Prostate gland (tissue), 2 donors: ENCODE results near the gene MICAL1. TPM values are rescaled to one million over a fixed set of nuclear protein-coding genes. Genes with fewer than 3 reads are reported as not detected.

Experiments used
- DNase-seq: peaks from one replicate; pipeline ENCODE4 v3.0.0-alpha.2; 2019; ENCODE audit warnings: low spot score
- H3K27ac ChIP-seq, 2 donors: fragments of 200-600 bp; sonication (generic); 2 replicates each; pipeline ENCODE4 v1.5.1; 2017 to 2019
- H3K27me3 ChIP-seq: fragments of 200-600 bp; sonication (generic); replicated peaks from 2 replicates; pipeline ENCODE4 v1.5.1; 2019; ENCODE audit not compliant: insufficient read depth
- H3K36me3 ChIP-seq, 2 donors: fragments of 200-600 bp; sonication (generic); 1 replicate in 1 of 2; 2 replicates in 1 of 2; pipeline versions ENCODE4 v1.5.1 to v1.8.1; 2017 to 2019
- H3K4me1 ChIP-seq: fragments of 200-600 bp; sonication (generic); replicated peaks from 2 replicates; pipeline ENCODE4 v1.5.1; 2019
- H3K4me3 ChIP-seq, 2 donors: fragments of 200-600 bp; sonication (generic); 2 replicates each; pipeline ENCODE4 v1.5.1; 2017 to 2019
- H3K9me3 ChIP-seq: fragments of 200-600 bp; sonication (generic); 2 replicates; pipeline ENCODE4 v1.5.1; 2017
- CTCF ChIP-seq, 4 experiments: fragments of 200-600 bp in 2 of 4; fragments of 450-650 bp in 2 of 4; sonication (generic) in 2 of 4; IDR thresholded peaks; 1 replicate in 3 of 4; 2 replicates in 1 of 4; pipeline ENCODE4 v1.5.1; 2016 to 2019; ENCODE audit warnings: antibody characterized with exemption in 4 of 4, mild to moderate bottlenecking in 2 of 4, moderate library complexity in 2 of 4
- POLR2A ChIP-seq: fragments of 450-650 bp; IDR thresholded peaks from one replicate; pipeline ENCODE4 v1.6.1; 2016; ENCODE audit warnings: antibody characterized with exemption, mild to moderate bottlenecking
- POLR2AphosphoS5 ChIP-seq: sonication (generic); formaldehyde crosslinking; IDR thresholded peaks from one replicate; pipeline ENCODE4 v1.6.1; 2017; ENCODE audit warnings: antibody characterized with exemption
- WGBS: methylation state at CpG from one replicate; pipeline ENCODE4 v1.1.5; 2018; 5-methylcytosine and 5-hydroxymethylcytosine counted together
- intact Hi-C: fragments of 100-400 bp; cut with DNase I; formaldehyde crosslinking; loops from one replicate; pipeline ENCODE4 v1.14.2; 2022
- total RNA-seq, 2 donors: library from RNA; depleted of rRNA; stranded (reverse); fragments of >200 nt; gene quantifications; one replicate each; pipeline ENCODE4 v1.1.0, GENCODE V29; 2016

The MICAL1 gene
- total RNA-seq, 2 donors from 2014 or later = 13.9 to 55.4 TPM

GRCh38 chr6:109428889-109429477 is 26.6 kb downstream of the MICAL1 start:
- TF ChIP-seq POLR2A (no peak), CTCF (IDR thresholded peaks at IDR 0.05) (no peak), POLR2AphosphoS5 (no peak)
- intact Hi-C loops = no loop called here
- no peaks in the 10 kb centered on the region for H3K36me3 ChIP-seq
- H3K9me3 ChIP-seq = no peaks in the 10 kb centered on the region
- no peaks in the 10 kb centered on the region for H3K27me3 ChIP-seq
- H3K4me3 ChIP-seq = no peak overlapping the region
- no peaks in the 10 kb centered on the region for H3K4me1 ChIP-seq
- WGBS = 17% methylated on average over 7 of the region's 7 CpGs
- no peak for DNase-seq
- no peak overlapping the region for H3K27ac ChIP-seq

- intact Hi-C loops = no loop called here
- no peaks in the 10 kb centered on the region for H3K4me1 ChIP-seq
- 95% methylated on average over 2 of the region's 2 CpGs for WGBS
- TF ChIP-seq CTCF (IDR thresholded peaks at IDR 0.05) (no peak), POLR2AphosphoS5 (no peak), POLR2A (no peak)
- no peak for DNase-seq
- no peaks in the 10 kb centered on the region for H3K27me3 ChIP-seq
- H3K36me3 ChIP-seq = no peaks in the 10 kb centered on the region
- no peaks in the 10 kb centered on the region for H3K9me3 ChIP-seq
- H3K4me3 ChIP-seq = no peak overlapping the region
- no peak overlapping the region for H3K27ac ChIP-seq
These were observed 30.6 kb downstream of the MICAL1 start for GRCh38 chr6:109424946-109425345.

- Histone ChIP-seq H3K27ac (no peak overlapping the region), H3K4me3 (no peak overlapping the region), H3K36me3 (no peaks in the 10 kb centered on the region), H3K9me3 (no peaks in the 10 kb centered on the region), H3K27me3 (no peaks in the 10 kb centered on the region), H3K4me1 (no peaks in the 10 kb centered on the region)
- TF ChIP-seq CTCF (IDR thresholded peaks at IDR 0.05) = no peak
- no peak for TF ChIP-seq POLR2AphosphoS5
- intact Hi-C loops = no loop called here
- no peak for DNase-seq
- 72% methylated on average over 1 of the region's 1 CpG for WGBS
These were observed 34.4 kb downstream of the MICAL1 start for GRCh38 chr6:109421184-109421583.

GRCh38 chr6:109420751-109421150 is 34.8 kb downstream of the MICAL1 start:
- Histone ChIP-seq H3K27ac (no peak overlapping the region), H3K4me3 (no peak overlapping the region), H3K27me3 (no peaks in the 10 kb centered on the region), H3K9me3 (no peaks in the 10 kb centered on the region), H3K4me1 (no peaks in the 10 kb centered on the region), H3K36me3 (no peaks in the 10 kb centered on the region)
- TF ChIP-seq POLR2A (no peak), POLR2AphosphoS5 (no peak), CTCF (IDR thresholded peaks at IDR 0.05) (no peak)
- intact Hi-C loops = no loop called here
- WGBS = 32% methylated on average over 1 of the region's 1 CpG
- no peak for DNase-seq

- no peak for DNase-seq
- Histone ChIP-seq H3K9me3 (no peaks in the 10 kb centered on the region), H3K4me1 (no peaks in the 10 kb centered on the region), H3K36me3 (no peaks in the 10 kb centered on the region), H3K27ac (no peak overlapping the region), H3K4me3 (no peak overlapping the region), H3K27me3 (no peaks in the 10 kb centered on the region)
- intact Hi-C loops = no loop called here
- TF ChIP-seq CTCF (IDR thresholded peaks at IDR 0.05) (no peak), POLR2AphosphoS5 (no peak), POLR2A (no peak)
- 95% methylated on average over 4 of the region's 4 CpGs for WGBS
These were observed 37.9 kb downstream of the MICAL1 start for GRCh38 chr6:109417646-109418045.
